ENCODE data around the gene MAMLD1. TPM values are rescaled to one million over a fixed set of nuclear protein-coding genes. Genes with fewer than 3 reads are reported as not detected.
A peak's percentile ranks its signal among the peaks of the same experiment; 100 is the strongest.

MAMLD1 gene
- total RNA-seq, 4 donors from 2014 or later, result 2.2 to 7.3 (median 3.9) TPM

DNA sequence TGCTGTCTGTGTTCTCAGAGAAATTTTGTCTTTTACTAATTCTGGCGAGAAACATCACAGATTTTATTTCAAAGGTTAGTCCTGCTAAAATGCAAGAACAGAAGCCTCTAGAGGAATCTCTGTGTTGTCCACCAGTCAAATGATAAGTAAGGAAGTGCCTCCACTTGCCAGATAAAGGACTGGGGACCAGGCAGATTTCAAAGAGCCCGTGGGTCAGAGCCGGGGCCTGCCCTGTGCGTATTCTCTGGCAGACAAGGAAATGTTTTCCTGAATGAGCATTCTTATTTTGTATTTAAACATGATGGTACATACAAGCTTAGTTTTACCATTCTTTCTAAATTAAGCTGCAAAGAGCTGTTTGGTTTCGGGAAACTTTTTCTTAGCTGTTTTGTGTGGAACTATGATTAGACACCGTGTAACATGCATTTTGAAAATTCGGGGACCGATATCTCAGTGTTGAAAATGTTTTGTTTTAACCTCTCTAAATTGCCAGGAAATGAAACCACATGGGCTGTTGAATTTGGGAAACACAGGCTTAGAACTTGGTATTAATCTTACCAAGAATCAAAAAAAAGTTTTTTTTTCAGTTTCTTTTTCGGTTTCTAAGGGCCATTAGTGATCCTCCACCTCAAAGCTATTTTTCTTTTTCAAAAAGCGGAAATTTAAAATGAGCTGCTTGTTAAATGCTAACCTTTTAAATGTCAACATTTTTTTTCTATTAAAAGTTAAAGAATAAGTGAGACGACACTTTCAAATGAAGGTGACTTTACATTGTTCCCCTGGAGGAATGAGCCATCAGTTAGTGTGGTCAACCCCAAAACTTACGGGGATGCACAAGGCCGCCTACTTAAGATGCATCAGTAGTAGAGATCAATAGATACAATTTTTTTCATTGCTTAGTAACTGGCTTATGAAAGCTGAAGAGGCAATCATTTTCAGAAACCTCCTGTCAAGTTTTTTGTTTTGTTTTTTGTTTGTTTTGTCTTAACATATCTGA, 115.7 kb downstream of the MAMLD1 start:
- no peak overlapping the region for H3K4me3 ChIP-seq
- no peak for TF ChIP-seq EP300 (IDR thresholded peaks at IDR 0.05)
- TF ChIP-seq CTCF (IDR thresholded peaks at IDR 0.05), result no peak
- no peak for TF ChIP-seq POLR2AphosphoS5 (IDR thresholded peaks at IDR 0.05)
- no peak for TF ChIP-seq POLR2A (IDR thresholded peaks at IDR 0.05)

DNA sequence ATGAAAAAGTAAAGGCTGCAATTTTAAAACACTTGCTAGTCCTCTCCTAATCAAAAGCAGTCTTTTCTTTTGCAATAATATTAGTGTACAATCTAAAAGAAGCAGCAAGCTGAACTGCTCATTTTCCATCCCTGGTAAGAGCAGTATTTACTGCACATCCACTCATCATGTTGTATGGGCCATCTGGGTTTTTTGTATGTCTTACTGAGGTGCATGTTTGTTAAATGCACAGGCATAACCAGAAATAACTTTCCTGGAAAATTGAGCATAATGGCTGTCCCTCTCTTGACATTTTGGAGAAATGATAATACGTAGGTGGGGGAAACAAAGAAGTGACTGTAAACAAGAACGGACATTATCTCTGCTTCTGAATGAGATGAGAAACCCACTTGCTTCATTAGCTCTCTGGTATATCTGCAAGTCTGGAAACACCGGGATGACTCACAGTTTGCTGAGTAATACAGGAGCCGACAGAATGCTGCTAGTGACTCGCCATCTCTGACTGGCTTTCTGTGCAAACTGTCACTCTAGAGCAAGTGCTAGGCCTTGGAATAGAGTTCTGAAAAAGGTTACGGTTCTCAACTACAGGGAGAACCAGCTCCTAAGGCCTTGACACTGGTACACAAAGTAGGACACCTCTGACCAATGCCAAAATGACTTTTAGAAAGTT, 119.6 kb downstream of the MAMLD1 start:
- no peak for ATAC-seq
- Histone ChIP-seq H3K9me3 (no peaks in the 10 kb centered on the region), H3K36me3 (no peaks in the 10 kb centered on the region), H3K27me3 (no peaks in the 10 kb centered on the region), H3K4me3 (no peak overlapping the region), H3K27ac (no peak overlapping the region), H3K4me1 (no peaks in the 10 kb centered on the region)
- WGBS, 2 donors (ENCODE audit: low coverage in 1 of 2), result 17 to 38% methylated on average over 2 to 5 of the region's 6 CpGs
- TF ChIP-seq EP300 (IDR thresholded peaks at IDR 0.05), result no peak
- no peak for TF ChIP-seq POLR2AphosphoS5 (IDR thresholded peaks at IDR 0.05)
- no peak for TF ChIP-seq POLR2A (IDR thresholded peaks at IDR 0.05)
- TF ChIP-seq CTCF (IDR thresholded peaks at IDR 0.05), result no peak

More for the DNA sequence above, 115.7 kb downstream of the MAMLD1 start:
- H3K36me3 ChIP-seq, result peaks cover 0 to 2% of the 10 kb centered on the region in 2 donors
- H3K27ac ChIP-seq, result no peak overlapping the region
- no peaks in the 10 kb centered on the region for H3K27me3 ChIP-seq
- H3K9me3 ChIP-seq, result no peaks in the 10 kb centered on the region
- ATAC-seq, result no peak
- no peaks in the 10 kb centered on the region for H3K4me1 ChIP-seq
- 60 to 73% methylated on average over 6 to 13 of the region's 13 CpGs for WGBS, 2 donors (ENCODE audit: low coverage in 1 of 2)

DNA sequence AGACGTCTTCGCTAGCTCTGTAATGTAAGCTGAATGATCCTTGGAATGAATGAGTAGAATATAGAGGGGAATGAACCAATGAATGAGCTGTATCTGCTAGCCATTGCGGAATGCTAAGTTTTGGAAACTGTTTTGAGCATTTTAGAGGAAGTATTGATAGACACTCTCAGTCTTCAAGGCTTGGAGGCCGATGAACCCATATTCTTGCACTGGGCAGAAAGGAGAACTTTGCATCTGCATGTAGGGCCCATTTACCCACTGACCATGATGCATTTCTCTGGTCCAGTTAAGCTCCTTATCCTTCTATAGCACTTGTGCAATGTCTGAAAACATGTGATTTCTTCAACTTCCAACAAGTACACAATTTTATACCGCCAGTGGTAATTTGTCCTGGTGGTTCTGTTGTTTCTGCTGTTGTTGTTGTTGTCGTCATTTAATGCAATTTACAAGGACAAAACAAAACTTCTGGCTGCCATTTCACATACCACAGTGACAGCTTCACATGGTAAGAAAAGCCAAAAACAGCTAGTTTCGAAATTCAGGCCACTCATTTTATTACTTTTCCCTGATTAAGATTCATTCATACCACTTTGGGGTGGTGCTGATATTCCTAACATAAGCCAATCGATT, 120.4 kb downstream of the MAMLD1 start:
- TF ChIP-seq CTCF (IDR thresholded peaks at IDR 0.05), result no peak
- TF ChIP-seq POLR2AphosphoS5 (IDR thresholded peaks at IDR 0.05), result no peak
- TF ChIP-seq POLR2A (IDR thresholded peaks at IDR 0.05), result no peak
- no peak for TF ChIP-seq EP300 (IDR thresholded peaks at IDR 0.05)
- no peaks in the 10 kb centered on the region for H3K4me1 ChIP-seq
- no peak overlapping the region for H3K4me3 ChIP-seq
- H3K36me3 ChIP-seq, result no peaks in the 10 kb centered on the region
- H3K9me3 ChIP-seq, result no peaks in the 10 kb centered on the region
- no peak overlapping the region for H3K27ac ChIP-seq
- no peaks in the 10 kb centered on the region for H3K27me3 ChIP-seq
- WGBS, 2 donors (ENCODE audit: low coverage in 1 of 2), result 46 to 83% methylated on average over 2 to 3 of the region's 8 CpGs
- ATAC-seq, result no peak

GRCh38 chrX:150486011-150486410, 122.9 kb downstream of the MAMLD1 start:
- no peak for ATAC-seq

More at GRCh38 chrX:150486011-150486410, 122.9 kb downstream of the MAMLD1 start:
- H3K9me3 ChIP-seq, result no peaks in the 10 kb centered on the region
- H3K27ac ChIP-seq, result no peak overlapping the region
- H3K4me1 ChIP-seq, result no peaks in the 10 kb centered on the region
- TF ChIP-seq POLR2AphosphoS5 (IDR thresholded peaks at IDR 0.05) (no peak), CTCF (IDR thresholded peaks at IDR 0.05) (peak; percentile 19 to 61 (median 36))
- no CpG with 5 or more reads among the region's 3 CpGs for WGBS, 2 donors (ENCODE audit: low coverage in 1 of 2)
- no peaks in the 10 kb centered on the region for H3K27me3 ChIP-seq
- H3K36me3 ChIP-seq, result no peaks in the 10 kb centered on the region
- no peak overlapping the region for H3K4me3 ChIP-seq

All from gastroesophageal sphincter (tissue), 4 donors.